HL-60 (cell line): ENCODE measurements around the gene MYH14.

ENCODE experiments used
- GABPA ChIP-seq: IDR thresholded peaks from 2 replicates; pipeline ENCODE4 v1.6.1; 2012; ENCODE audit warnings: low read depth
- POLR2AphosphoS5 ChIP-seq: IDR thresholded peaks from 2 replicates; pipeline ENCODE4 v1.6.1; 2012; ENCODE audit warnings: low read depth
- SPI1 ChIP-seq: IDR thresholded peaks from 2 replicates; pipeline ENCODE4 v1.6.1; 2012; ENCODE audit warnings: low read depth, mild to moderate bottlenecking, borderline replicate concordance
- TF ChIP-seq, protein P1 (sequence below): IDR thresholded peaks from one replicate; pipeline ENCODE4 v1.5.1; 2011; ENCODE audit warnings: low read length, control low read depth, inconsistent platforms; ENCODE audit not compliant: insufficient read depth
- TF ChIP-seq, protein P2 (sequence below): IDR thresholded peaks from 2 replicates; pipeline ENCODE4 v1.6.1; 2012; ENCODE audit warnings: low read depth; ENCODE audit not compliant: insufficient replicate concordance

- TF ChIP-seq, protein P1, sequence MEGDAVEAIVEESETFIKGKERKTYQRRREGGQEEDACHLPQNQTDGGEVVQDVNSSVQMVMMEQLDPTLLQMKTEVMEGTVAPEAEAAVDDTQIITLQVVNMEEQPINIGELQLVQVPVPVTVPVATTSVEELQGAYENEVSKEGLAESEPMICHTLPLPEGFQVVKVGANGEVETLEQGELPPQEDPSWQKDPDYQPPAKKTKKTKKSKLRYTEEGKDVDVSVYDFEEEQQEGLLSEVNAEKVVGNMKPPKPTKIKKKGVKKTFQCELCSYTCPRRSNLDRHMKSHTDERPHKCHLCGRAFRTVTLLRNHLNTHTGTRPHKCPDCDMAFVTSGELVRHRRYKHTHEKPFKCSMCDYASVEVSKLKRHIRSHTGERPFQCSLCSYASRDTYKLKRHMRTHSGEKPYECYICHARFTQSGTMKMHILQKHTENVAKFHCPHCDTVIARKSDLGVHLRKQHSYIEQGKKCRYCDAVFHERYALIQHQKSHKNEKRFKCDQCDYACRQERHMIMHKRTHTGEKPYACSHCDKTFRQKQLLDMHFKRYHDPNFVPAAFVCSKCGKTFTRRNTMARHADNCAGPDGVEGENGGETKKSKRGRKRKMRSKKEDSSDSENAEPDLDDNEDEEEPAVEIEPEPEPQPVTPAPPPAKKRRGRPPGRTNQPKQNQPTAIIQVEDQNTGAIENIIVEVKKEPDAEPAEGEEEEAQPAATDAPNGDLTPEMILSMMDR = no peak
- TF ChIP-seq GABPA = no peak
- TF ChIP-seq SPI1 = no peak
- no peak for TF ChIP-seq POLR2AphosphoS5
- TF ChIP-seq, protein P2, sequence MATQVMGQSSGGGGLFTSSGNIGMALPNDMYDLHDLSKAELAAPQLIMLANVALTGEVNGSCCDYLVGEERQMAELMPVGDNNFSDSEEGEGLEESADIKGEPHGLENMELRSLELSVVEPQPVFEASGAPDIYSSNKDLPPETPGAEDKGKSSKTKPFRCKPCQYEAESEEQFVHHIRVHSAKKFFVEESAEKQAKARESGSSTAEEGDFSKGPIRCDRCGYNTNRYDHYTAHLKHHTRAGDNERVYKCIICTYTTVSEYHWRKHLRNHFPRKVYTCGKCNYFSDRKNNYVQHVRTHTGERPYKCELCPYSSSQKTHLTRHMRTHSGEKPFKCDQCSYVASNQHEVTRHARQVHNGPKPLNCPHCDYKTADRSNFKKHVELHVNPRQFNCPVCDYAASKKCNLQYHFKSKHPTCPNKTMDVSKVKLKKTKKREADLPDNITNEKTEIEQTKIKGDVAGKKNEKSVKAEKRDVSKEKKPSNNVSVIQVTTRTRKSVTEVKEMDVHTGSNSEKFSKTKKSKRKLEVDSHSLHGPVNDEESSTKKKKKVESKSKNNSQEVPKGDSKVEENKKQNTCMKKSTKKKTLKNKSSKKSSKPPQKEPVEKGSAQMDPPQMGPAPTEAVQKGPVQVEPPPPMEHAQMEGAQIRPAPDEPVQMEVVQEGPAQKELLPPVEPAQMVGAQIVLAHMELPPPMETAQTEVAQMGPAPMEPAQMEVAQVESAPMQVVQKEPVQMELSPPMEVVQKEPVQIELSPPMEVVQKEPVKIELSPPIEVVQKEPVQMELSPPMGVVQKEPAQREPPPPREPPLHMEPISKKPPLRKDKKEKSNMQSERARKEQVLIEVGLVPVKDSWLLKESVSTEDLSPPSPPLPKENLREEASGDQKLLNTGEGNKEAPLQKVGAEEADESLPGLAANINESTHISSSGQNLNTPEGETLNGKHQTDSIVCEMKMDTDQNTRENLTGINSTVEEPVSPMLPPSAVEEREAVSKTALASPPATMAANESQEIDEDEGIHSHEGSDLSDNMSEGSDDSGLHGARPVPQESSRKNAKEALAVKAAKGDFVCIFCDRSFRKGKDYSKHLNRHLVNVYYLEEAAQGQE = no peak
These were observed 76.7 kb downstream of the MYH14 start for GRCh38 chr19:50280074-50280473.
